GM18909 (cell line): ENCODE results near the gene IGLL1.
"Not testable (repeated sequence)": the region's sequence is repeated elsewhere in the genome, so short reads cannot be mapped to it uniquely, and the experiment has no call there.

Source experiments
- ATAC-seq: cut with Tn5 transposase; IDR thresholded peaks from one replicate; pipeline ENCODE4 v1.9.1; 2021; ENCODE audit warnings: mild to moderate bottlenecking; ENCODE audit not compliant: unreplicated experiment, poor library complexity

IGLL1 gene

DNA sequence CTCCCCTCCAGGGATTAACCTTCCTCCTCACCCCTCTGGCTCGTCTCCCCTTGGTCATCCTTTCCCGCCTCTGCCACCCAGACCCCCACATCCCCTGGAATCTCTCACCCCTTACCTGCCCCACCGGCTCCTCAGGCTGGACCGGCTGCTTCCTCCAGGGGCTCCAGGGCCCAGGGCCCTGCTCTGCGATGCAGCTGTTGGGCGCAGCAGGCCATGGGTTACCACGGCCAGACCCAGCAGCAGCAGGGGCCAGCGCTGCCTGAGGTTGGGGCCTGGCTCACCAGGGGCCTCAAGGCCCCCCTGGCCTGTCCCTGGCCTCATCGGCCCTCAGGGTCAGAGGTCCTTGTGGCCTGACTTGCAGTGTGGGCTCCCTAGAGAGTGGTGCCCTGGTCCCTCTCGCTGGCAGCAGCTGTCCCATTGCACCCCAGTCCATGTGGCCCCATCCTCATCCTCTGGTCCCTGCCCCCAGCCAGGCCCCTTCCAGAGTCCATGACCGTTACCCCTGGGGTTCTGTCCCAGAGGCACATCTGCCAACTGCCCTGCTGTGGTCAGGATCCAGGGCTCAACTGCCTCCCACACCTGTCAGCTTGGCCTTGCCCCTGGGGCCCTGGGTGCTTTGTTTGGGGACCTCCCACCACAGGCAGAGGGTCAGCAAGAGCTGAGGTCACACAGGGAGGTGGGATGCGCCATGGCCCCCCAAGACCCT is at the start of gene IGLL1:
Gene IGLL1, minus strand, starts transcription at position 421 of the 706 bp plus-strand sequence. Its CDS starts 100 bp downstream, at position 321.
- ATAC-seq: no peak

- ATAC-seq: not testable (repeated sequence)
Measured at GRCh38 chr22:23628056-23628743, 48.1 kb upstream of the IGLL1 start.

DNA sequence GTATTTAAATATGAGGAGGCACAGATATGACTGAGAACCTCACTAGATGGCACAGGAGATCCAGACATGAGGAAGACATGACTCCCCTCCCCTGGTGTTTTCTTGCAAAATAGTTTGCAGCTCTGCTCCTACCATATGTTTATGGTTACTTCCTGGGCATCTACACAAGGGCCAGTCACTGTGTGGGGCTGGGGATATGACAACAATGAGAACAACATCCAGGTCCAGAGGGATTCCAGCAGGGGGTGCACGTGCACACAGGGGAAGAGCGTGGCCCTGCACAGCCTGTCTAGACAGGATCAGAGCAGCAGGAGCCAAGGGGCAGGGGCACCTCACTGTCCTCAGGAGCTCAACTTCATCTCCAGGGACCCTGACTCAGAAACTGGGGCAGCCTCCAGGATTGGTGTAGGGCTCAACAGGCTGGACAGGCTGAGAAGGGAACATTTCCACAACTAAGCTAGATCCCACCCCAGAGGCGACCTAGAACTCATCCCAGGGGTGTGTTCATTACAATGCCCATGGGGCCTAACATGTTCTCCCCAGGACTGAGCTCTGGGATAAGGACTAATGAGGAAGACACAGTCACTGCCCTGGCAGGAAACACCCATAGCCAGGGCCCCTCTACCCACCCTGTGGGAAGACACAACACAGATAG is 47.4 kb upstream of the IGLL1 start:
- not testable (repeated sequence) for ATAC-seq

- ATAC-seq: no peak
Measured at GRCh38 chr22:23626286-23626975, 46.3 kb upstream of the IGLL1 start.

- ATAC-seq: no peak
Measured at GRCh38 chr22:23622634-23623033, 42.5 kb upstream of the IGLL1 start.

DNA sequence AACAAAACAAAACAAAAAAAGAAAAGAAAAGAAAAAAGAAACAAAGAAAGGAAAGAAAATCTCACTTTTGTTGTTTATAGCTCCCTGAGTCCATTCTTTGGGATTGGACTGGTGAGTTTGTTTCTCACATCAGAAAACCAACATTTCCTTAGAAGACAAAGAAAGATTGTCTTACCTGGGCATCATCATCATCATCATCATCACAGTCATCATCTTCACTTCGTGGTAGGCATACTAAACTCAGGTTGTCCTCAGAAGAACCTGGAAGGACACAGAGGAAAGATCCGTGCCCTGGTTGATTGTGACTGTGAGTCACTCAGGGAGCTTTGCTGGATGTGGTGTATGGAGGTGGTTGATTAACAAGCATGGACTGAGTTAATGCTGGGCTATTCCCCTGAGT is 41.8 kb upstream of the IGLL1 start:
- not testable (repeated sequence) for ATAC-seq

DNA sequence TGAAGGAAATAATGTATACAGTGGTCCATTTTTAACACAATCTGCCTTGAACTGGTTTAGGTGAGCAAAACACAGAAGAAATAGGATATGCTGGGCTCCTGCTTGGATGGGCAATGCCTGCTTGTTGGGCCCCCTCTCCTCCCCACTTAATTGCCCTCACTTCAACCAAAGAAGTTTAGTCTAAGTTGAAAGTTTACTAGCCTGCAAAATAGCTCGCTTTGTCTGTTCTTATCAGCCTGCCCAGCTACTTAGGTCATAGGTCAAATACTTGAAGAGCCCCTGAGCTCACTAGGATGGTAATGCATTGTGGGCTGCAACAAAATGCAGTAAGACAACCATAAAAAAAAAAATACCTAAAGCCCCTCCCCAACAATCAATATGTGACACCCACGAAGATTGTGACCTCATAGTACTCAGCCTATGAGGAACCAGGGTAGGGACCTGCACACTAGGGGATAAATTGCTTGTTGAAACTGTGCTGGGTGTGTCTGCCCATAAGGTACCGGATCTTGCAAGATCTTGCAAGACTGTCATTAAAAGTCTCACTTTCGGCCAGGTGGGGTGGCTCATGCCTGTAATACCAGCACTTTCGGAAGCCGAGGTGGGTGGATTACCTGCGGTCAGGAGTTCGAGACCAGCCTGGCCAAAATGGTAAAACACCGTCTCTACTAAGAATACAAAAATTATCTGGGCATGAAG is 41.1 kb upstream of the IGLL1 start:
- no peak for ATAC-seq

- no peak for ATAC-seq
Measured at GRCh38 chr22:23613193-23613972, 33.3 kb upstream of the IGLL1 start.

GRCh38 chr22:23609983-23610781 is 30.1 kb upstream of the IGLL1 start:
- no peak for ATAC-seq

DNA sequence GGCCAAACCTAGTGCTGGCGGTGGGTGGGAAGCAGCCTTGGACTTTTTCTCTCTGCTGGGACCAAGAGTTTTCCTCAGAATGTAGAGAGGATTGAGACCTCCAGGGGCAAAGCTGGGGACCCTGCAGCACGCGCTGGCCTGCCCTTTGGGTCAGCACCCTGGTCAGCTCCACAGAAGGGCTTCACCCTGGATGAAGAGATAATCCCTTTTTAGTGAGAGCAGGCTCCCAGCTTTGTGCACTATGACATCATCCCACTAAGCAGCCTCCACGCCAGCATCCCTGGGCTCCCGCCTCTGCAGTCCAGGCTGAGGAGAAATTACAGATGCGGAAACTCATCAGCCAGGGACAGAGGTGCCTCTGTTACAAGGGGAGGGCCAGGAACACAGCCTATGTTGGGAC is 28.5 kb upstream of the IGLL1 start:
- no peak for ATAC-seq

DNA sequence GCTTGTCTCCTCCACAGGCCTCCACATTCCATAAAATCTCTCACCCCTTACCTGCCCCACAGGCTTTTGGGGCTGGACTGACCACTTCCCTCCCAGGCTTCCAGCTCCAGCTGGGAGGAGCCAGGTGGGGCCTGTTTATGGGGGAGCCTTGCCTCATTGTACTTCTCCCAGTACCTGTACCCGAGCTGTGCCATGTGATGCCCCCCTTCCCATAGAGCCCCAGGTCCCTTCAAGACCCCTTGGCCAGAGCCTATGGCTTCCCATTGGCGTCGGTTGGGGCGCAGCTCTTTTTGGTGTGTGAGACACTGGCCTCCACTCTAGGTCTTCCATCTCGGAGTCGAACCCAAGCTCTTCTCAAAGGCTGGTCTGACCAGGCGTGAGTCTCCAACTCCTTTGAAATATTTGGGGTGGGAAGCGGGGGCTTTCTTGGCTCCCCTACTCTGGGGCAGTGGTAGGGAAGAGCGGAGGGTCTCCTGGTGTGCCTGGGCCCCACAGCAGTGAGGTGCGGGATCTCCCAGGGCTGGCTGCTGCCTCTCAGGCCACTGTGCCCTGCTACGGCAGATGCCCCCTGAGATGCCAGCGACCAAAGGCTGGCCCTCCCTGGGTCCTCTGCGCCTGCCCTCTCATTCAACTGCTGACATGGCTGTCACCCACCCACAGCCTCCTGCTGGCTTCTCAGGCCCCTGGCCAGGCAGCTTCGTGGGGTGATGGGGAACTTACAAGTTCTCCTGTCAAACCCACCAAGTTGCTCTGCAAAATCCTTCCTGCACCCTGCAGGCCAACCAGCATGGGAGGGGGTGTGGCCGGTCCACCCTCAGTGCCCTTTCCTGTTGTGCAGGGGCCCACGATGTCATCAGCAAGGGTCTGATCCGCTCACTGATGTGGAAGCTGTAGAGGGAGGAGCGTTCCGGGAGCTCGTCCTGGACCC is 26.4 kb upstream of the IGLL1 start:
- ATAC-seq: no peak

DNA sequence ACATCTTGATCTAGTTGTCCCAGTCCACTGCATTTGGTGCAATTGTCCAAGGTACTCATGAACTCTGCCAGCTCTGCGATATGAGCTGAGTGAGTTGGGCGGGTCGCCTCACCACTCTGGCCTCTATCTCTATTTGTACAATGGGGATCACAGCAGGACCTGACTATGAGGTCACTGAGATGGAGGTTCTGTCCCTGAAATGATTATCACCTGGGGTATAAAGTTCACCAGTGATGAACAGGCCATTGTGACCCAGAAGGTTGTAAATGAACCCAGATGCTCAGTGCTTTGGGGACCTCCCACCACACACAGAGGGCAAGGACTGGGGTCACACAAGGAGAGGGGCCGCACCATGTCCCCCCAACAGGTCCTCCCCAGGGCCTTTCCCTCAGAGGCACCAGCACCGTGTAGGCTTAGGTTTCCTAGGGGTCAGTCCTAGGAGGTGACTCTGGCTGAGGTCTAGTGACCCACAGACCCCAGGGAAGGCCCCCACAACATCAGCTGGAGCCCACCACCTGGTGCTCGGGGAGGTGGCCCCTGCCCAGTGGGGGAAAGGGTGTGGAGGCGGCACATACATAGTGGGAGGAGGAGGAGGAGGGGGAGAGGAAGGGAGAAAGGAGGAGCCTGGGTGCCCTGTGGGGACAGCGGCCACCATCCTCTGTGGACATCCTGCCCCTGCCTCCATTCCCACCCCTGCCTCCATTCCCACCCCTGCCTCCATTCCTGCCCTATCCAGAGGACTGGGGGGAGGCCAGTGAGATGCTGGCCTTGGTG is 25.0 kb upstream of the IGLL1 start:
- no peak for ATAC-seq

- ATAC-seq: no peak
Measured at GRCh38 chr22:23603266-23603665, 23.2 kb upstream of the IGLL1 start.

DNA sequence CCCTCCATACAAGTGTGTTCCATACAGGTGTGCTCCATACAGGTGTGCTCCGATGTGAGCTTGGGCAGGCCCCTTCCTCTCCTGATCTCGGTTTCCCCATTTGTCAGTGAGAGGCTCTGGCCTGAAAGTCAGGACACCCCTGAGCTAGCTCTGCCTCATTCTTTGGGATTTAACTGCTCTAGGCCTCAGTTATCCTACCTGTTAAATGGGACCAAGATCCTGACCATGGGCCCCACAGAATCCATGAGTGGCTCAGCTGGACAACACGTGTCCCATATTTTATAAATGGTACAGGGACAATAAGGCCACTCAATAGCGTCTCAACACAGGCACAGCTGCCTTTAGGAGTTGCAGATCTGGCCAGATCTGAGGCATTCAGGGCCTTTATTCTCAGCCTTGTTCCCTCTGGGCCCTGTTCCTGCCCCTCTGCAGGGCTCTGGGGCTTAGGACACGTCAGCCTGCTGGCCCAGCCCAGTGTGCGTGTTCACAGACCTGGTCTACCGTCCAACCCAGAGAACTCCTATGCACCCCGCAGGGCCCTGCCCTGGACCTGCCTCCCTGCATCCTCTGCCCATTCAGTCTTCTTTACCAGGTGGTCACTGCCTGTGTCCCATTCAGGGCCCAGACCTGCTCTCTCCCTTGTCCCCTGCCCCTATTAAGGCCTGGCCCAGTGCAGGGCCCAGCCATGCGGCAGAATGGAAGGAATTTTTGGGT is 18.9 kb upstream of the IGLL1 start:
- no peak for ATAC-seq

DNA sequence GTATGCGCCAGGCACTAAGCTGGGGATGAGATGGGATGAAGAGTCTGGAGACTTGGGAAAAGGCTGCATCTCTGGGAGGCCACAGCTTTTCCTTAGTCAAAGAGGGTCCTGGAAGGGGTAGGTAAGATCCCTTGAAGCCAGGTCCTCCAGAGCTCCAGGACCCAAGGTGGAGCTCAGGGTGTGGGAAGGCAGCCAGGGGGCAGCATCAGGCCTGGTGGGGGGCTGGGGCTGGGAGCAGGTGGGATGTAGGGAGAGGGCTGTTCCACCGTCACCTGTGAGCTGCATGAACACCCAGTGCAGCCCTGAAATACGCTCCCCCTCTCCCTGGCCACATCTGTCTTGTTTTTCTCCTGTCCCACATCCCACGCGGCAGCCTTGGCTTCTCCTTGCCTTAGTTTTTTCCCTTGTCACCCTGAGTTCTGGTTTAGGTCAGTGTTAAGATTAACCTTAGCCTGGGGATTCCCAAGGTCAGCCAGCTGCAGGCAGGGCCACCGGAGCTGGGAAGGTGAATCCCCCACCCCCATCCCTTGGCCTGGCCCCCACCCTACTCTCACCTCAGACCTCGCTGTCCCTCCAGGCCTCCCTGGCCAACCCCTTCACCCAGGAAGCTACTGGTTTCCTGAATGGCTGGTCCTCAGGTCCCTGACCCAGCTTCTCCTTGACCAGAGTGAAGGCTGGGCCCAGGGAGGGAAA is 17.6 kb upstream of the IGLL1 start:
- ATAC-seq: not testable (repeated sequence)

GRCh38 chr22:23595904-23596303 is 15.8 kb upstream of the IGLL1 start:
- ATAC-seq: not testable (repeated sequence)
